Activated CD4-positive, CD25-positive, alpha-beta regulatory T cell treated with anti-CD3 and anti-CD28 coated beads, Interleukin-2, amount 50 U/mL, for 16 hours (primary cell): ENCODE measurements around the gene OR2T12.
"Not testable (repeated sequence)": the region's sequence is repeated elsewhere in the genome, so short reads cannot be mapped to it uniquely, and the experiment has no call there.

Experiments used
- DNase-seq: peaks from one replicate; pipeline ENCODE4 v3.0.0-alpha.2; 2020; ENCODE audit warnings: low read depth, low spot score

Gene OR2T12, protein sequence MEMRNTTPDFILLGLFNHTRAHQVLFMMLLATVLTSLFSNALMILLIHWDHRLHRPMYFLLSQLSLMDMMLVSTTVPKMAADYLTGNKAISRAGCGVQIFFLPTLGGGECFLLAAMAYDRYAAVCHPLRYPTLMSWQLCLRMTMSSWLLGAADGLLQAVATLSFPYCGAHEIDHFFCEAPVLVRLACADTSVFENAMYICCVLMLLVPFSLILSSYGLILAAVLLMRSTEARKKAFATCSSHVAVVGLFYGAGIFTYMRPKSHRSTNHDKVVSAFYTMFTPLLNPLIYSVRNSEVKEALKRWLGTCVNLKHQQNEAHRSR

DNA sequence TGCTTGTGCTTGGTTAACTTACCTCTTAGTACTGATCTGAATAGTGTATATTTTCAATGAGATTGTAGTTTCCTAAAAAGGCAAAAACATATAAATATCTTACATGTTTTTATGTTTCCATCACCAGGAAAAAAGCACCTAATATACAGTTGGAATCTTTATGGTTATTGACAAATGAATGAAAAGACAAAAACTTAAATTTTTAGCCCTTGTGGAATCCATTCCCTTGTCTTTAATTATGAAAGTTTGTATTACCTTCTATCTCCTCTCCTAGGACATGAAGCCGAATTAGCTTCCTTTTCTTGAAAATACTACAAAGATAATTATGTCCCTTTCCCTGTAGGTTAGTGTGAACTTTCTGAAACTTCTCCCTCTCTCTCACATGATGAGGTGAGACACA lies at the start of gene OR2T12:
Gene OR2T12, minus strand, starts transcription at position 101 of the 400 bp plus-strand sequence. CDS start 7,846 bp downstream, outside the sequence.
- no peak for DNase-seq

DNA sequence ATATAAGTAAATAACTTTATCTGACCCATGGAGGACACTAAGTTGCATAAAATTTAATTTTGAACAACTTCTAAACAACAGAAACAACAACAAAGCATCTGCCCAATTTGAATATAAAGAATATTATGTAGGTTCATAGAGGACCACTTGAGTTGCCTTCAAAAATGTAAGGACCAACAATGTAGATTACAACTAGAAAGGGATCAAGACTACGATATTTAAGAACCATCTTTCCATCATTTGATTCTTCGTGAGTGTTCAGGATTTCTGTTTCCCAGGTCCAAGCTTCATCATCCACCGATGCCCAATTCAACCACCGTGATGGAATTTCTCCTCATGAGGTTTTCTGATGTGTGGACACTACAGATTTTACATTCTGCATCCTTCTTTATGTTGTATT lies 45.3 kb upstream of the OR2T12 start, which contains the start of gene OR14C36:
Gene OR14C36, plus strand, starts transcription at position 301 of the 400 bp plus-strand sequence. Its CDS starts 0 bp downstream, at position 301.
- no peak for DNase-seq

DNA sequence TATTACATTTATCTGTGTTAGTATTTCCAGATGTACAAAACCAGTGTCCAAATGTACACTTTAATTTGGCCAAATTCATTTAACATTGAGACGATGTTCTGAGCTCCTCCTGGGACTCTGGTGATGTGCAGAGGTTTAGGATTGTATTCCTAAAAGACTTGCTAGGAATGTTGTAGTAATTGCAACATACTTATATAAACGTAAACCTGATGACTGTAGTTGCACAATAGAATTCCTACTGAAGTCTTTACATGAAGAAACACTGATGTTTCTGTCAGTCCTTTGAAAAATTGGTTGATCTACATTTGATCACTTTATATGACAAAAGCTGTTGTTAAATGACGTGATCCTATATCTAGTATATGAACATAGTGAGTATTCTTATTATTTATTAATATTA lies 40.2 kb upstream of the OR2T12 start:
- no peak for DNase-seq

DNA sequence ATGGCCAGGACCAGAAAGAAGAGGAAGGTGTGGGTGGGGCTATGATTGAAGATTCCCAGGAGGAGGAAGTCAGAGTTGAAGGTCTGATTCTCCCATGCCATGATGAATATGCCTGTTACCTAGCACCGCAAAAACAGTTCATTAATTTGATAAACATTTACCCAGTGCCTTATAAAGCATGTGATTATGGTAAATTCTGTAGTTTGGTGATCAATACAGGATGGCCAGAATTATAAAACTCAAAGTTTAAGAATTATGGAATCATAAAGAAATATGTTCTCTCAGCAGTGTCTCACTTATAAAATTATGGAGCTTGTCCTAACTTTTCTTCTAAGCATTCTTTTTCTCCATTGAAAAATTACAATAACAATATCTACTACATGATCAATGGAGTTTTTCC lies 21.2 kb upstream of the OR2T12 start, which contains the start of gene OR2M7:
Gene OR2M7, minus strand, starts transcription at position 101 of the 400 bp plus-strand sequence. Its CDS starts 0 bp downstream, at position 101.
- DNase-seq, result no peak

DNA sequence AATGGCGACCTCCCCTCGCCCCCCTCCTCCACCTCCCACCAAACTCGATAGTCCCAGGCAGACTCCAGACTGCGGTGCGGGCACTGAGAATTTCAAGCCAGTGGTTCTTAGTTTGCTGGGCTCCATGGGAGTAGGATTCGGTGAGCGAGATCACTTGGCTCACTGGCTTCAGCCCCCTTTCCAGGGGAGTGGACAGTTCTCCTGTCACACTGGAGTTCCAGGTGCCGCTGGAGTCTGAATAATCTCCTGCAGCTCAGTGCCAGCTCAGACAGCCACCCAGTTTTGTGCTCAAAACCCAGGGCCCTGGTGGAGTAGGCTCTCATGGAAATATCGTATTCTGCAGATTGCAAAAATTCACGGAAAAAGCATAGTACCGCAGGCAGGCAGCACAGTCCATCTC lies 13.6 kb upstream of the OR2T12 start:
- no peak for DNase-seq

DNA sequence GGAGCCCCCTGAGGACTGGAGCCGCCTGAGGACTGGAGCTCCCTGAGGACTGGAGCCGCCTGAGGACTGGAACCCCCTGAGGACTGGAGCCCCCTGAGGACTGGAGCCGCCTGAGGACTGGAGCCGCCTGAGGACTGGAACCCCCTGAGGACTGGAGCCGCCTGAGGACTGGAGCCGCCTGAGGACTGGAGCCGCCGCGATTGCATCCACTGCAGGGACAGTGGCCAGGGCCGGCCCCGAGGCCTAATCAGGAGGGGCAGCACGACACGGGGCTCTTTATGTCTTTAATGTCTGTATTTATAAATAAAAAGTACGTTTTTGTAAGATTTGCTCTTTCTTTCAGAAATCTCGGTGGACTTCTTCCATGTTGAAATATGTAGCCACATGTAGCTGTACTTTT lies 3.5 kb upstream of the OR2T12 start:
- DNase-seq, result not testable (repeated sequence)

DNA sequence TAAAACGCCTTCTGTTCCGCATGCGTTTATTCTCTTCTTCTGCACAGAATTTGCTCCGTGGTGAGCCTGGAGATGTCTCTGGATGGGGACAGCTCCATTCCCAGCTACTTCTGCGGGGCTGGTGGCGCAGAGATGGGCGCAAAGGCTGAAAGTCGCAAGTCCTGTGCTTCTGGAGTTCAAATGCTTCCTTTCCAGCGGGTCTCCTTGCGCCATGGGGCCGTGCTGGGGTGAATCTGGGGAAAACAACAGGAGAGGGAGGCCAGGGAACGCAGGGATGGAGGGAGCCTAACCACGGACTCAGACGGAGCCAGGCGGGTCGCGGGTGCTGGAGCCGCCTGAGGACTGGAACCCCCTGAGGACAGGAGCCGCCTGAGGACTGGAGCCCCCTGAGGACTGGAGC lies 2.9 kb upstream of the OR2T12 start:
- DNase-seq, result no peak

DNA sequence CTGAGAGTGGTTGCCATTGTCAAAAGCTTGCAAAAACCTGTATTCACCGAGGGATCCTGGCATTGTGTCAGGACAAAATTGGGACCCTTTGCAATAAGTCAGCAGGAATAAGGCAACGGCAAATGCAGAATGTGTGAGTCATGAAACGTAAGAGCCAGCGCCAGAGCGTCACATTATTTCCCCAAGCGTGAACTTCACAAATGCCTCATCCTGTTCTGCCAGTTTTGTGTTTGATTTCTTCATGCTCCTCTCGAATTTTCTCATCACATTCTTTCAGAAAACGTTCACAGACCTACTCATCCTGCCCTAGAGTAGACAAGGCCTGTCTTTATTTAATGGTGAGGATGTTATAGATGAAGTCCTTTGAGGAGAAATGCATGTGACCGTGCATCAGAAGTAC lies 2.4 kb upstream of the OR2T12 start:
- not testable (repeated sequence) for DNase-seq

DNA sequence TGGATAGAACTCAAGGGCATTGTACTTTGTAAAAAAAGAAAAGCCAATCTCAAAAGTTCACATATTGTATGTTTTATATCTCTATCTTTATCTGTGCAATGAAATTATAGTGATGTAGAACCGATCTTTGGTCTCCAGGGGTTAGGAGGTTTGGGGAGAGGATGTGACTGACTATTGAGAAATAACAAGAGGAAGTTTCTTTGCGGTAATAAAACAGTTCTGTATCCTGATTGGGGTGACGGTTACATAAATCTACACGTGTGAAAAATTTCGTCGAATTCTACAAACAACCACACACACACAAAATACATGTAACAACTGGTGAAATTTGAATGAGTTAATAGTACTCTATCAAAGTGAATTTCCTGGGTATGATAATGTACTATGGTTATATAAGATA lies 14.8 kb downstream of the OR2T12 start:
- no peak for DNase-seq

DNA sequence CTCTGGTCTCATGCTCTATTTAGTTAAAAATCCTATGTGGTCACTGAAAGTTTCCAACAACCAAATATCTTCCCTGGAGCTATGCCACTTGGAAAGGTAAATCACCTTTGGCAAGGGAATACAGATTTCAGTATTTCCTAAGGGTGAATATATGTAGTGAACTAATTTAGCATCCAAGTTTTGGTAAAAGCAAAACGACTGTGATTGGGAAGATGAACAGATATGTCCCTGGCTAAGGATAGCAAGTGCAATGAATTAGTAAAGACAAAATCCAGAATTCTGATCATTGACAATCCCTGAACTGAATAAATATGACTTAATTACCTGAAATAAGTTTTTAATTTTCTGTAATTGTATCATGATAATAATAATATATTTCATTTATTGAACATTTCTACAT lies 25.3 kb downstream of the OR2T12 start, which contains the start of gene OR2T33:
Gene OR2T33, minus strand, starts transcription at position 101 of the 400 bp plus-strand sequence. CDS start 4,162 bp downstream, outside the sequence.
- DNase-seq, result no peak

DNA sequence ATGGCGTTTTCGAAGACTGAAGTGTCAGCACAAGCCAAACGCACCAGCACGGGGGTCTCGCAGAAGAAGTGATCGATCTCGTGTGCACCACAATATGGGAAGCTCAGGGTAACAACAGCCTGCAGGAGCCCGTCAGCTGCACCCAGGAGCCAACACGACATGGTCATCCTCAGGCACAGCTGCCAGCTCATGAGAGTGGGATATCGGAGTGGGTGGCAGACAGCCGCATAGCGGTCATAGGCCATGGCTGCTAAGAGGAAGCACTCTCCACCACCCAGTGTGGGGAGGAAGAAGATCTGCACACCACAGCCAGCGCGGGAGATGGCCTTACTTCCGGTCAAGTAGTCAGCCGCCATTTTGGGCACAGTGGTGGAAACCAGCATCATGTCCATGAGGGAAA lies 30.0 kb downstream of the OR2T12 start:
- not testable (repeated sequence) for DNase-seq

DNA sequence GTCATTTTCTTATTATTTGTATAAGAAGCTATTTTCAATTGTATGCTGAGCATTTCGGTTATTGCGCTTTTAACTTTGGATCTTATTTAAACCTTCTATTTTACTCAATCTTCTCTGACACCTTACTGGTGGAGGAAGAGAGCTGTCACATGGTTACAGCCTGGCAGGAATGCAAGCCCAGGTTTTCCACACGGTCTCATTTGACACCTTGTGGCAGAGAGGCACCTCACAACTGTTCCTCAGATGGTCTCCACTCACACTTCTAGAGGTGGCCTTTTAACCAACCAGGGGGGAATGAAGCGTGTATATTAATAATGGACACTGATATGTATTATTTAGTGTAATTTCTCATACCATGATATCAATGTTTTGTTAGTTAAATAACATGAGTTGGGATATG lies 35.0 kb downstream of the OR2T12 start:
- no peak for DNase-seq

DNA sequence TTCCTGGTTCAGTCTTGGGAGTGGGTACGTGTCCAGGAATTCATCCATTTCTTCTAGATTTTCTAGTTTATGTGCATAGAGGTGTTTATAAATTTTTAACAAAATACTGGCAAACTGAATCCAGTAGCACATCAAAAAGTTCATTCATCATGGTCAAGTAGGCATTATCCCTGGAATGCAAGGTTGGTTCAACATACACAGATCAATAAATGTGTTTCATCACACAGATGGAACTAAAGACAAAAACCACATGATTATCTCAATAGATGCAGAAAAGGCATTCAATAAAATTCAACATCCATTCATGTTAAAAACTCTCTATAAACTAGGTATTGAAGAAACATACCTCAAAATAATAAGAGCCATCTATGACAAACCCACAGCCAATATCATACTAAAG lies 43.9 kb downstream of the OR2T12 start:
- not testable (repeated sequence) for DNase-seq

DNA sequence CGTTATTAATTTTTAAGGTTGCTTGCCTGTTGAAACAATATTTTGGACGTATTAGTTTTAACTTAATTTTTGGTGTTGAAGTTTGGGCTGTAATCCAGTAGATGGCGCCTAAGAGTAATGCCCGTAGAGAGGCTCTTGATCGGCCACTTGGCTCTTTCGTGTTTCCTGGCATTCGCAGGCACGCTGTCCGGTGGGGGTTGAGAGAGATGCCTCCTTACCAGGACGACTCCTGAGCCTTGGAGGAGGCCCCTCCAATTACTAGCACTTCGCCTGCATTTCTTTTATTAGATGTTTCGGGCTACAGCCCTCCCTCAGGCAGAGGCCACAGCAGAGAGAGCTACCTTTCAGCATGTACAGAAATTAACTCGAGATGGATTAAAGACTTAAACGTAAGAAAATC lies 60.0 kb downstream of the OR2T12 start:
- DNase-seq, result no peak
